NCI-H187 (cell line): Measurements from ENCODE around the gene UVRAG.

Source experiments
- DNase-seq, 2 experiments: peaks; one replicate each; lab custom pipeline; 2025; lab: John Stamatoyannopoulos, UW

The UVRAG gene

DNA sequence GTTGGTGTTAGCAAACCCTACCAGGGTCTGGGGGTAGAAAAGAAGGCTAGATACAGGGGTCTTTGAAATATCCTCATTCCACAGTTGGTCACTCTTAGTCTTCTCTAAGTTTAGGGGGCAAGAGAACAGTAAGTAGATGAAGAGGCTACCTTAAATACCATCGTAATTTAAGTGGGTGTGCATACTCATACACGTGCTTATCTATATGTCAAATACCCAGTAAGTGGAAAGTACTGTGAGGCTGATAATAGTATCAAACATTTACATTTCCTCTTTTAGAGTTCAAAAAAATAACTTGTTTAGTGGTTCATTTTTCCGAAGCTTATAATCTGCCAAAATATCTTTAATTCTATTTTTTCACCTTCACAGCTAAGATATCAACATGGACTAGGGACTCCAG, 300.5 kb downstream of the UVRAG start:
- no peak for DNase-seq

DNA sequence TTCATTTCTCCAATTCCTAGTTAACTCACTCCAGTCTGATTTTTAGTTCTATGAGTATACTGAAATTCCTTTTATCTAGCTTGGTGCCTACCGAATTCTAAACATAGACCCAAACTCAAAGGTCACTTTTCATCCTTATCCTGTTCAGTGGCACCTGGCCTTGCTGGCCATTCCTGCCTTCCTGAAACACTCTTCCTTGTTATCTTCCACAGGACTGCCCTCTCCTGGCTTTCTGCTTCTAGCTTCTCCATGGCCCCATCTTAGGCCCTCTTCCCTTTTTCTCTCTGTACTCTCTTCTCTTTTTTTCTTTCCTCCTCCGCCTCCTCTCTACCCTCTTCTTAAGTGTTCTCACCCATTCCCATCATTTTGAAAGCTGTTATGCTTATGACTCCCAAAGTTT, 304.0 kb downstream of the UVRAG start:
- no peak for DNase-seq

DNA sequence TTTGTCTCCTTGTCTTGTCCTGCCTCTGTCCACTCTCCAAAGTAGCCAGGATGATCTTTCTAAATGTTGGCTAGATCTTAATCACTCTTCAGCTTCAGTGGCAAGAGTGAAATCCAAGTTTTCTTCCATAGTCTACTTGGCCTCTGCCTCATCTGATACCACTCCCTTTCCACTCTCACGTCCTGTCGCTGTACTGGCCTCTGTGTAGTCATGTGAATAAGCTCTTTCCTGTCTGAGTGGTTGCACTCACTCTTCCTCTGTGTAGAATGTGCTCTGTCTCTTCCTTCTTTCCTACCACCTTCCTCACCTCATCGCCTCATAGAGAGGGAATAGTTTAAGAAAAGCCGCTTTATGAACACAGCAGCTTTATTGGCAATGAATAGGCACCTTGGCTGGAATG, 304.8 kb downstream of the UVRAG start:
- no peak for DNase-seq

DNA sequence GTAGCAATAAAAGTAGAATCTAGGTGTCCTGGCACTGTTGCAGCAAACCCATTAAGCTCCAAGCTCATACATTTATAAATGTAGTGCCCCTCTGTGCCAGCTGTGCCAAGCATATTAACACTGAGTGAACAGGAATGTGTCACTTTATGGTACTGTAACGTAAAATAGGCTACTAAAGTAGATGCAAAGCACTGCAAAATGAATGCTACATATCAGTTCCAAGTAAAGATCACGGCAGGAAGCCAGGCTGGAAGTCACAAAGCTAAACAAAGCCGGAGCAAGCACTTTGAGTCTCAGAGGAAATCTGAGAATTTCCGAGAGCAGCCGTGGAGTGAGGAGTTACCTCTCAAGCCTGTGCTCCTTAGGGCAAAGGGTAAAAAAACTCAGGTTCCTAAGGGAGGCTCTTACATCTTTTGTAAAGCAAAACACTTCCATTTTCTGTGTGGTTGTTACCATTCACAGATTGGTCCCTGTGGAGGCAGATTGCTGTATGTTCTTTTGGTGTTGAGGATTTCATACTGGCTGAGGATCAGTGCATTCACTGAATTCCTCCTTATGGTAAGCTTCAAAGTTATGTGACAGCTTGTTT, 305.6 kb downstream of the UVRAG start:
- no peak for DNase-seq

DNA sequence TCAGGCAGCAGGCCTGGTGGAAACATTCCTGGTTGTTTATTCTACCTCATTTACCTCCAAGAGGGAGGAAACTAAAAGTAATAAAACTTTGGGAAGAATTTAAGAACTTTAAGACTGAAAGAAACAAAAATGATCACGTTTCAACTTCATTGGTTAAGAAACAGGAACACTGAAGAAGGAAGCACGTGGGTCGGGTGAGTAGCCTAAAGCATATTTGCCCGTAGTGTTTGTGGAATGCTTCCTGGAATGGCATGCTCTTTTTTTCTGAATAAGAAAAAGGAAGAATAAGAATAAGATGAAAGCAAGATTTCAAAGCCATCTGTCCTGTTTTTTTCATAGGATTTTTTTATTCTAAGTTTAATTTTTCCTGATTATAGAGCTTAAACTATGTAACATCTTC, 308.2 kb downstream of the UVRAG start:
- DNase-seq = no peak

DNA sequence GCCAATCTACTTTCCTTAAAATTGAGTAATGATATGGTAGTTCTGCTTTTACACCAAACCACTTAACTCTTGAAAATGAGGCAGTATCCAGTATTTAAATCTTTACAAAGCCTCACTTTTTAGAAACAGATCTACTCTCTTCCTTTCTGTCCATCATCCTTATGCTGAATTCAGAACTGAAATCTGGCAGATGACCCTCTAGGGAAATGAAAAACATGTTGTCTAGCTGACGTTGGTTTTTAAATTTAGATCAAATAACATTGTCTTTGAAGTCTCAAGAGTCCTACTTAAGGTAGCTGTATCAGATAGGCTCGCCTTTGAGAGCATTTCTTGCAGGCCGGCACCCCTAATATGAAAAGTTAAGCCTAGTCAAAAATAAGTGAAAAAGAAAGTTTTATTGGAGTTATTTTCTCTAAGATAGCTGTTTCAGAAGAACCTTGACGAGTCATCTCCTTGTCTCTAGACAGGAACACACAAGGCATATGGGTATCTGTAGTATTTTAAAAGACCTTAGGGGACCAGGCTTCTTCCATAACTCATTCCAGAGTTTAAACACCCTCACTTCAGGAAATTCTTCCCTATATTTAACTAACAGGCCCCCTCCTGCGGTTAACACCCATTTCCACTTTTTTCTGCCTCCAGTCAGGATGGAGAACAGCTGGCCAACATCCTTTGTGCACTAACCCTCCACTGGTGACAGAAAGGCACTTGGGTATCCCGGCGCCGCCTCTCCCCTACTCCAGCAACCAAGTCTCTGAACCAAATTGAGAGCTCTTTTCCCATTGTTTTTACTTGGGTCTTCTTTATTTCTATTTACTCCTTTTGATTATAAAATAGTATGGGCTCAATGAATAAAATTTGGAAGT, 310.1 kb downstream of the UVRAG start:
- DNase-seq = no peak

DNA sequence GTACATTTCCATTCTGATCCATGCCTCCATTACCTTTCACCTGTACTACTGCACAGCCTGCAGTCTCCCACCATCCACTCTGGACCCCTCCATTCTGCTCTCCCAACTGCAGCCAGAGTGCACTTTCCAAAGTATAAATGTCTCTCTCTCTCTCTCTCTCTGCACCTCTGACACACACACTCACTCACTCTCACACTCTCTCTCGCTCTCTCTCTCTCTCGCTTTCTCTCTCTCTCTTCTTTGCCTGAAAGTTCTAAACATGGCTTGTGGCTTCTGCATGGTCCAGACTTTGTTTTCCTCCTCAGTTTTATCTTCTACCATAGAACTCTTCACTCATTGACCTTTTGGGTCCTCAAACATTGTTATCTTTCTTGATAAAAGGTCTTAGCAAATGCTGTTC, 314.7 kb downstream of the UVRAG start:
- DNase-seq = no peak

DNA sequence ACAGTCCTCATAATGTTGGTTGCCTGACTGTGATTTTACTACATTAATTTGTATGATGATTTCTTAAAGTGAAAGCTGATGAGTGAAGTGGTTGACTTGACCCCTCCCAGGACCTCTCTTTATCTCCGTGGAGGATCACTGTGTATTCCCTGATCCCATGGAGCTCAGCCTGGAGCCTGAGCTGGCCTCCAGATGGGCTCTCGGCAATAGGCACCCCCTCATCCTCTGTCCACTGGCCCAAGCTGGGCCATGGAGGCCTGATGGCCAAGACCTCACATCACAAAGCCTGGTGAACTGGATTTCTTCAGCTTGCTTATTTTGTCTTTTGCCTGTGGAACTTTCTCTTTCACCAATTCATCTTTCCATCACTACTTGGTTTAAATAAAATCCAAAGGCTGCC, 316.1 kb downstream of the UVRAG start:
- no peak for DNase-seq

DNA sequence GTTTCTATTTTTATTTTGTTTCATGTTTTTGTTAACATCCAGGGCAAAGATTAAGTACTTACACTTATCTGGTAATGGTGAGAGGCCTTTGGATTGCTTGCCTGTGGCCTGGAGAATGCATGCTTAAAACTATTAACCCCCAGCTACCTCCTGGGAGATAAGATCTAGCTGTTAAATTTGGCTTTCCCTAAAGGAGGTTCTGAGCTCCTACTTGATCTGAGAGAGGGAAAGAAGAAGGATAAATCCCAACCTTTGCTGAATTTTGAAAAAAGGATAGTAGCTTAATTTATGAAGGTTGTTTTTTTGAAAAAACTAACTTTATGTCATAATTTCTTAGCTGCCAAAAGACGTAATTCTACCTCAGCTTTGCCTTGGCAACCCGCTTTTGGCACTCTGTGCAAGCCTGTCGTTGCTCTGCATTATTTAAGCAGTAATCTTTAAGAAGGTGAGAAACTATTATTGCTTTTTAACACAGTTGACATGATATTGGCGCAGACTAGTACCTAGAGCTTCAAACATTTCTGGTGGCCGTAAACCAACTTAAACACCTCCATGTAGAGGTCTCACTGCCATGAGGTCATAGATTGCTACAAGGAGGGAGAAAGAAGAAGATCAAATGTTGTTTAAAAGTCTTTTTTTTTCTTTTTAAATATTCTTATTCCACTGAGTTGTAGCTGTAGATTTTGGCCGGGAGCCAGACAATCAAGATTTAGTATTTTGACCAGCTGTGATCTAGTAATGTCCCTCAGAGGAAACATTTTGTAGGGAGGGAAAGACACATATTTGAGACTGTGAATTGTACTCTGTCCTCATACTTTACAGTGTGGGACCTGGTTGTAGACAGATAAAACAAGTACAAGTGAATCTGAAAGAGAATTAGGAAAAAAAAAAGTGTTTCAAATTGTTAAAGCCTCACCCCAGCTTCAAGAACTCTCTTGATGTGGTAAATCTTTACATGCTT, 316.9 kb downstream of the UVRAG start:
- DNase-seq = no peak

DNA sequence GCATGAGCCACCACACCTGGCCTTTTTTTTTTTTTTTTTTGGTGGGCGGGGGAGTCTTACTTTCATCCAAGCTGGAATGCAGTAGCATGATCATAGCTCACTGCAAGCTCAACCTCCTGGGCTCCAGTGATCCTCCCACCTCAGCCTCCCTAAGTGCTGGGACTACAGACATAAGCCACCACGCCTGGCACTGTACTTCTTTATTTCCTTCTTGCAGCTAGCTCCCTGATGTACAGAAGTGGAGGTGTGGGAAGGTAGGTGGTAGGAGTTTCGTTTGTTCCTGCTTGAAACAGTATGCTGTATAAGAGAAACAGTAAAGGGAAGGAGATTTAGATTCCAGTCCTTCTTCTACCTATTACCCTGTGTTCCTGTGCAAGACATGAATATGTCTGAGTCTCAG, 319.2 kb downstream of the UVRAG start:
- no peak for DNase-seq

DNA sequence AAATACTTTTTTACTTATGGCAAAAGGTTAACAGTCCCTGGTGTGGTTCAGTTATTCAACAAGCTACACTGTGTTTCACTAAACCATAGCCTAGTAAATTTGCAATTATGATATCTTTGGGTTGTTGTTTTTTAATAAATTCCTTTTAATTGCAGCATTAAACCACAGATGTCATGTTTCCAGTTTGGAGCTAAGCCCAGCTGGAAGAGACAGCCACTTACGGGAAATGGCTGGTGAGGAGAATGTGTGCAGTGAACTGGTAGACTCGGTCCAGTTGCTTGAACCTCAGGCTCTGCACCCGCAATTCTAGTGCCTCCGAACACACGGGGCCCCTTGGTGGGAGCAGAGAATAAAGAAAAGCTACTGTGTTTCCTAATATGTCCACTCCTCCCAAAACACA, 320.5 kb downstream of the UVRAG start:
- DNase-seq = no peak

DNA sequence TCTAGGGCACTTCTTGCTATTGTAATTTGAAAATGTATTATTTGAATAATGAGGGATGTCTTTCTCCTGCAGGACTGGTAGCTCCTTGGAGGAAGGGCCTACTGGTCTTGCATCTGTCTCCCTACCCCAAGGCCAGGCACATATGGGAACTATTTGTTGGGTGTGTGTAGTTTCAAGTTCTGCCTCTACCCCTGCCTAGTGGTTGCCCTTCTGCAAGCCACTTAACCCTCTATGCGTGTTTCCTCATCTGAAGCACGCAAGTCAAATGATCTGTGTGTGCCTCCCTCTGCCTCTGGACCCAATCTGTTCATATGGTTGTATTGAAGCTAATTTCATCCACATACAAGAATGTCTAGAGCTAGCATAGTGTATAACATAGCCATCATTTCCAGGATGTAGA, 324.3 kb downstream of the UVRAG start:
- DNase-seq = no peak

DNA sequence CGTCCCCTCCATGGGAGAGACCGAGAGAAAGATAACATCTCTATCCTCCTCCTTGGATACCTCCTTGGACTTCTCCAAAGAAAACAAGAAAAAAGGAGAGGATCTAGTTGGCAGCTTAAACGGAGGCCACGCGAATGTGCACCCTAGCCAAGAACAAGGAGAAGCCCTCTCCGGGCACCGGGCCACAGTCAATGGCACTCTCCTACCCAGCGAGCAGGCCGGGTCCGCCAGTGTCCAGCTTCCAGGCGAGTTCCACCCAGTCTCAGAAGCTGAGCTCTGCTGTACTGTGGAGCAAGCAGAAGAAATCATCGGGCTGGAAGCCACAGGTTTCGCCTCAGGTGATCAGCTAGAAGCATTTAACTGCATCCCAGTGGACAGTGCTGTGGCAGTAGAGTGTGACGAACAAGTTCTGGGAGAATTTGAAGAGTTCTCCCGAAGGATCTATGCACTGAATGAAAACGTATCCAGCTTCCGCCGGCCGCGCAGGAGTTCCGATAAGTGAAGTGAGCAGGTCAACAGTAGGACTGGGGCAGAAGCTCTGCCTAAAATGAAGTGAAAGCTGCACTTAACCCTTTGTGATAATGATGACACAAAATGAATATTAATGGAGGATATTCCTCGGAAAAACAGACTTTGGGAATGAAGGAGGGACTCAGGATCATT, 326.0 kb downstream of the UVRAG start:
- no peak for DNase-seq

DNA sequence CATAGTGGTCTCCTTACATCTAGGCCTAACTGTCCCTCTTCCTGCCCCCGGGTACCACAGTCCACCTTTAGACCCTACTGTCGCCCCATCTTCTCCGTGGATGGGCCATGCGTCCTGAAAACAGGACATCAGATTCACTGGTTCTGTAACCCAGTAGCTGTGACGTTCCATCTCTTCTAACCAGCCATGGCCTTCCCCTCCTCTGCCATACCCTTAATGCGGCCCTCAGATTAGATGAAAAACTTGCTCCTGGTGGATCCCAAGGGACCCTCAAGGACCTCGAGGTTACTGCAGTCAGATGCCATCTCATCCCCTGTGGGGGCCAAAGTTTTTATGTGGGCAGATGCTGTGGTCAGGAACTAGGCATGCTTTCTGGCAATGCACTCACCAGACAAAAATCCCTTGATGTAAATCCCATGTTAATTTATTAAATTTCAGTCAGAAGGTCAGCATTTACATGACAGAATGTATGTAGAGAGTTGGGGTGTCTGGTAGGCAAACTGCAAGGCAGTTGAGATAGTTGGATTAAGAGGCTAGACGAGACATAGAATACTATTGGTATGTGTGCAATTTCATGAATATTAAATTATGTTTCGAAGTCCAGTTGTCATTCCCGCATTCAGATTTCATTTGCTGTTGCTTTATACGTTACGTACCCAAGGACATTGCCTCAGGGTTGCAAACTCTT, 327.0 kb downstream of the UVRAG start:
- DNase-seq = no peak

DNA sequence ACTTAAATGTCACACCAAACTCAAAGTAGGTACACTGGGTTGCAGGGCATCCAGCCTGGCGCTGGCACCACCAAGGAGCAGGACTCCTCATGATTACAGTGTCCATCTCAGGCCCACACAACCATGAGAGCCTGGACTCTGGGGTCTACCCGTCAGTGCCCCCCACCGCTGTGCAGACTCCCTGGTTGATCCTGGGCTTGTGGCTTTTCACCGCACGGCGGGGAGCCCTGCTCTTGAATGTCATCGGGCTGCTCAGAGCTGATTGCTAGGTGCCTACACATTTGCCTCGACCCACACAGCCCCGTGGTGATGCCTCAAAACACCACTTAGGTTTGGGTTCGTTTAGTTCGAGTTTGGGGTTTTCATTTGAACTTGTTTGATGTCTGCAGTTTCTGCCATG, 328.3 kb downstream of the UVRAG start:
- no peak for DNase-seq

DNA sequence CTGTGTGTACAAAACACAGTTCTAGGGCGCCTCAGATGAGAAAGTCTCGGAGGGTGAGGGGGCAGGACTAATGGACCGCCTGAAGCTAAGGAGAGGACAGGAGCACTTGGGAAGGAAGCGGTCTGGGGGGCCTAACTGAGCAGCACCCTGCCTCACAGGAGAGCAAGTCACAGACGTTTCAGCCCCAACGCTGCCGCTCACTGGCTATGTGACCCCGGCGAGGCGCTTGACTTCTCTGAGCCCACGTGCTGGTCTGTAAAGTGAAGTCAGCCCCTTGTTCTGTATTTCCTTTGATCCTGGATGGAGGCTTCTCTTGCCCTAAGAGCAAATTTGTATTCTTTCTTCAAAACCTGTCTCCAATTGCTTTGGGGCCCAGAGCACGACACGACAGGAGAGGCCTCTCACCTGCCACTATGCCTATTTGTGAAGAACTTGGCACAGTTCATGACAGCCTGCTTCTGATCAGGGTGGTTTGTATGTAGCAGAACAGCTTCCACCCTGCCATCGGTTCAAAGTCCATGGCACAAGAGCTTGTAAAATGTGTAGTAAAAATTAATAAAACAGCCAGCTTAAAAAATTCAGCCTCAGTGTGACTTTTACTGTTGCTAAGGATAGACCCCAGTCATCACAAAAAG, 332.2 kb downstream of the UVRAG start:
- no peak for DNase-seq

DNA sequence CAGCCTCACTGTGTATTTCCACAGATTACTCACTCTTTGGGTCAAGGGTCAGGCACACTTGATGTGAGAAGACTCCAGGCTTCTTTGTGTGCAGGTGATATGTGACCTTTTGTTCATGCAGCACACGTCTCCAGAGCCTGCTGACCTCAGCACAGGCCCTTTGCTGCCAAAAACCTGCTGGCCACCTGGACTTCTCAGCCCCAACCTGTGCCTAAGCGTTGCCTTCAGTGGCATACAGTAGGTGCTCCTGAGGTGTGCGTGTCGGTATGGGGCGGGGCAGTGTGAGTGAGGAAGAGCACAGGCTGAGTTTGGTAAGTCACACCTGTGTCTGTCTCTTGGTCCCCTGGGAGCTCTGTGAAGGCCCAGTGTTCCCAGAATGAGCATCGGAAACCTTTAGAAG, 333.2 kb downstream of the UVRAG start:
- no peak for DNase-seq

DNA sequence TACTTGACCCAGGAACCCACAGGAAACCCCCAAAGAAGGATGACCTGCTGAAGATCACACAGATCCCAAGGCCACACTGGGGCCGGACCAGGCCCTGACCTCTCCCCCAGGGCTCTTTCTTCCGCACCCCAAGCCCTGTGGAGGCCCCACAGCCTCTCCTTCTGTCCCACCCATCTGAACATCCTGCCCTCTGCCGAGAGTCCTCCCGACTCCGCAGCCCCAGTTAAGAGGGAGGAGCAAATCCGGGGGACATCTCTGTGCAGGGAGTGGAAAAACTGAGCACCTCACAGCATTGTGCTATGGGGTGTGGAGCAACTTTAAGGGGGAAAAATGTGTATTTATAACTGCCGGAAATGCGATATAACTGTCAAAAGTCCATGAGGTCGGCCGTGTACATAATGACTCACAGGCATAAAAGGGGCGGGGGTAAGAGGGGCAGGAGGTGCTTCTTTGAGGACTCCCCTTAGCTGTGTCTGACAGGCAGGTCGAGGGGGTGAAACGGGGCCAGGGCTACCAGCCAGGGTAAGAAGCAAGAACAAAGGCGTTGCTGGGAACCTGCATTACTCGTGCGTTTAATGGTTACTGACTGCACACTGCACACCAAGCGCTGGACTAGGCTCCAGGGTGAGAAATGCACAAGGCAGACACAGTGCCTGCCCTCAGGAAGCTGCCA, 334.1 kb downstream of the UVRAG start:
- no peak for DNase-seq

DNA sequence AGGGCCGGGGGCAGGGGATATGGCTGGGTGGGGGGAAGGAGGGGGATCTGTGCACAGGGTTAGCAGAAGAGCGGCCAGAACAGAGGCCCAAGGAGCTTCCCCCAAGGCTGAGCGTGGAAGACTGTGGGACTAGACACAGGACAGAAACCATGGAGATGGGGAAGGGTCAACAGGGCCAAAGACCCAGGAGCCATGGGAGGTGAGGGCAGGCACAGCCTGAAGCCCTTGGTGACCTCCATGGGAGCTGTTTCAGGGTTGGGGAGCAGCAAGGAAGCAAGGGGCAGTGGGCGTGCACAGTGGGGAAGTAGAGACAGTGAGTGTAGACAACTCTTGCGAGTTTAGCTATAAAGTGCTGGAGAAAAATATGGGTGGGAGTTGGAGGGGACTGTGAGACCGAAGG, 334.7 kb downstream of the UVRAG start:
- DNase-seq = no peak

DNA sequence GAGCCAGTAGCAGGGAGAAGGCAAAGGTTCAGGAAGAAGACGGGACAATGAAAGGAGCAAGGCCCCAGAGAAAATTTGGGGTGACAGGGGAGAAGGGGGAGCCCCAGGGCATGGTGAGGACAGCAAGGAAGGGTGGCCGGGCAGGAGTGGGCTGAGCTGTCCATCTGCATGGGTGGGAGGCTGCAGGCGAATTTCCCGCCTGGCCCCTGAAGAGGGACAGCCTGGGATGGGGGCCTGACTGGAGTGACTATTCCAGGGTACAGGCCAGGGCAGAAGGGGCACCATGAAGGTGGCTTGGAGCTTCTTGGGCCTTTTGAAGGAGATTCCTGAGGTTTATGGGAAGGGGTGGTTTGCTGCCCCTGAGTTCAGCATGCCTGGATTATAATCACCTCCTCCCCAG, 335.1 kb downstream of the UVRAG start:
- DNase-seq = no peak
